Measurements from ENCODE around the gene DCTN2. TPM values are rescaled to one million over a fixed set of nuclear protein-coding genes. Genes with fewer than 3 reads are reported as not detected.
A peak's percentile ranks its signal among the peaks of the same experiment; 100 is the strongest.

DCTN2 gene
- total RNA-seq, 1 donor from 2014 or later: 65.8 TPM

GRCh38 chr12:57527184-57527583 is 19.8 kb downstream of the DCTN2 start:
- Histone ChIP-seq H3K36me3 (ENCODE audit: control insufficient read depth, insufficient read depth, low read length) (peaks cover 40% of the 10 kb centered on the region), H3K4me3 (ENCODE audit: low read depth, low read length) (no peak overlapping the region), H3K27me3 (ENCODE audit: control insufficient read depth, insufficient read depth, low read length) (no peaks in the 10 kb centered on the region)
- no peak for DNase-seq (ENCODE audit: low read depth)
- TF ChIP-seq CTCF (IDR thresholded peaks at IDR 0.05; ENCODE audit: insufficient read depth, low read length, severe bottlenecking): no peak
- no peak for FAIRE-seq

- FAIRE-seq: no peak
These were observed 20.4 kb downstream of the DCTN2 start for GRCh38 chr12:57526477-57527126.

DNA sequence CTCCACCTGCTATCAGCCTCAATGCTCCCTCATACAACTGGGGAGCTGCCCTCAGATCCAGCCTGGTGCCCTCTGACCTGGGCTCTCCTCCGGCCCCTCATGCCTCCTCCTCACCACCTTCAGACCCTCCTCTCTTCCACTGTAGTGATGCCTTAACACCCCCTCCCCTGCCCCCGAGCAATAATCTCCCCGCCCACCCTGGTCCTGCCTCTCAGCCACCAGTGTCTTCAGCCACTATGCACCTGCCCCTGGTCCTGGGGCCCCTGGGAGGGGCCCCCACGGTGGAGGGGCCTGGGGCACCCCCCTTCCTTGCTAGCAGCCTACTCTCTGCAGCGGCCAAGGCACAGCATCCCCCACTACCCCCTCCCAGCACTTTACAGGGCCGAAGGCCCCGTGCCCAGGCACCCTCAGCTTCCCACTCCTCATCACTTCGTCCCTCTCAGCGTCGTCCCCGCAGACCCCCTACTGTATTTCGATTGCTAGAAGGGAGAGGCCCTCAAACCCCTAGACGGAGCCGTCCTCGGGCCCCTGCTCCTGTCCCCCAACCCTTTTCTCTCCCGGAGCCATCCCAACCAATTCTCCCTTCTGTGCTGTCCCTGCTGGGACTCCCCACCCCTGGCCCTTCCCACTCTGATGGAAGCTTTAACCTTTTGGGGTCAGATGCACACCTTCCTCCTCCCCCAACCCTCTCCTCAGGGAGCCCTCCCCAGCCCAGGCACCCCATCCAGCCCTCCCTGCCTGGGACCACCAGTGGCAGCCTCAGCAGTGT is 21.2 kb downstream of the DCTN2 start:
- DNase-seq (ENCODE audit: low read depth) (no peak), FAIRE-seq (no peak)
- no peaks in the 10 kb centered on the region for H3K27me3 ChIP-seq (ENCODE audit: control insufficient read depth, insufficient read depth, low read length)
- H3K36me3 ChIP-seq (ENCODE audit: control insufficient read depth, insufficient read depth, low read length): peaks cover 36% of the 10 kb centered on the region
- TF ChIP-seq CTCF (IDR thresholded peaks at IDR 0.05; ENCODE audit: insufficient read depth, low read length, severe bottlenecking): no peak
- H3K4me3 ChIP-seq (ENCODE audit: low read depth, low read length): no peak overlapping the region

More at GRCh38 chr12:57526477-57527126, 20.4 kb downstream of the DCTN2 start:
- peaks cover 37% of the 10 kb centered on the region for H3K36me3 ChIP-seq (ENCODE audit: control insufficient read depth, insufficient read depth, low read length)
- no peak overlapping the region for H3K4me3 ChIP-seq (ENCODE audit: low read depth, low read length)
- no peak for TF ChIP-seq CTCF (IDR thresholded peaks at IDR 0.05; ENCODE audit: insufficient read depth, low read length, severe bottlenecking)
- no peak for DNase-seq (ENCODE audit: low read depth)
- no peaks in the 10 kb centered on the region for H3K27me3 ChIP-seq (ENCODE audit: control insufficient read depth, insufficient read depth, low read length)

GRCh38 chr12:57524814-57525614 is 22.0 kb downstream of the DCTN2 start:
- Histone ChIP-seq H3K4me3 (ENCODE audit: low read depth, low read length) (no peak overlapping the region), H3K27me3 (ENCODE audit: control insufficient read depth, insufficient read depth, low read length) (no peaks in the 10 kb centered on the region), H3K36me3 (ENCODE audit: control insufficient read depth, insufficient read depth, low read length) (peaks cover 34% of the 10 kb centered on the region)
- DNase-seq (ENCODE audit: low read depth) (no peak), FAIRE-seq (no peak)
- no peak for TF ChIP-seq CTCF (IDR thresholded peaks at IDR 0.05; ENCODE audit: insufficient read depth, low read length, severe bottlenecking)

- no peak for TF ChIP-seq CTCF (IDR thresholded peaks at IDR 0.05; ENCODE audit: insufficient read depth, low read length, severe bottlenecking)
- no peaks in the 10 kb centered on the region for H3K27me3 ChIP-seq (ENCODE audit: control insufficient read depth, insufficient read depth, low read length)
- peaks cover 39% of the 10 kb centered on the region for H3K36me3 ChIP-seq (ENCODE audit: control insufficient read depth, insufficient read depth, low read length)
- DNase-seq (ENCODE audit: low read depth) (no peak), FAIRE-seq (no peak)
- peak overlapping the region; percentile 77 for H3K4me3 ChIP-seq (ENCODE audit: low read depth, low read length)
These were observed 23.0 kb downstream of the DCTN2 start for GRCh38 chr12:57523706-57524614.

Data from bronchial epithelial cell (primary cell).